Brain pericyte (primary cell): ENCODE results near the gene MYH14.

Experiments used
- DNase-seq: peaks from one replicate; pipeline ENCODE4 v3.0.0-alpha.2; 2012; ENCODE audit warnings: low read depth, low spot score

The MYH14 gene

DNA sequence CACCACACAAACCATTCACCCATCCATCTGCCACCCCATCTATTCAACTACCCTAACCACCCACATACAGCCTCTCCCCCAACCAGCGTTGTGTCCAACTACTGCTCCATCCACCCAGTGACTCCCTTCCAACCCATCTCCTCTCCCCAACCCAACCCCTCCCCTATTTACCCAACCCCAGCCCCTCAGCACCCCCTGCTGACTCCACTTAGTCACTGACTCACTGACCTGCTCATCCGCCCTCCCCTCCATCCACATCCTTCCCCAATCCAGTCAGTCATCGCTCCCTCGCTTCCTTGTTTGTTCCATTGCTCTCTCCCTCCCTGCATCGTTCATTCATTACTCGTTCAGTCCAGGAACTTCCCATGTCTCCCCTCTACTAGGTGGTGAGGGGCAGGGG lies 86.6 kb downstream of the MYH14 start:
- no peak for DNase-seq

DNA sequence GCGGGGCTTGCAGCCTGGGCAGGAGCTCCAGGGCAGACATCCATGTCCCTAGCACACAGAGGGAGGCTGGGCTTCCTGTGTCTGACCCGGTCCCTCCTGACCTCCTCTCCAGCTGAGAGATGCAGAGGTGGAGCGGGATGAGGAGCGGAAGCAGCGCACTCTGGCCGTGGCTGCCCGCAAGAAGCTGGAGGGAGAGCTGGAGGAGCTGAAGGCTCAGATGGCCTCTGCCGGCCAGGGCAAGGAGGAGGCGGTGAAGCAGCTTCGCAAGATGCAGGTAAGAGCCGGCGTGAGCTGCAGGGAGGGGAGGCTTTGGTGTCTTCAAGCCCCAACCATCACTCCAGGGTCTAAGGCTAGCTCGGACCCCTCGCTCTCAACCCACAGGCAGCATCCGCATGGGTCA lies 87.4 kb downstream of the MYH14 start:
- DNase-seq: no peak

DNA sequence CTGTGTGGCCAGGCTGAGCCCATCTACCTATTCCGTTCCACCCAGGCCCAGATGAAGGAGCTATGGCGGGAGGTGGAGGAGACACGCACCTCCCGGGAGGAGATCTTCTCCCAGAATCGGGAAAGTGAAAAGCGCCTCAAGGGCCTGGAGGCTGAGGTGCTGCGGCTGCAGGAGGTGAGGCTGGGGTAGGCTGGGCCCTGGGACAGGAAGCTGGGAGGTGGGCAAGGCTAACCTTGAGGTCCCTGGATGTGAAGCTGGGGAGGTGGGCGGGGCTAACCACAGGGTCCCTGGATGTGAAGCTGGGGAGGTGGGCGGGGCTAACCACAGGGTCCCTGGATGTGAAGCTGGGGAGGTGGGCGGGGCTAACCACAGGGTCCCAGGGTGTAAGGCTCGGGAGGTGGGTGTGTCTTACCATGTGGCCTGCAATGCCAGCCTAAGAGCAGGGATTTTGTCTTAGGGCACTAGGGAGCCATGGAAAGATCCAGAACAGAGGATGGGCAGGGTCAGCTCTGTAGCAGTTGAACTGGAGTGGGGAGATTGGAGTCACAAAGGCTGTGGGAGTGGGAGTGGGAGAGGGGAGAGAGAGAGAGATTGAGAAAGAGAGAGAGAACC lies 88.9 kb downstream of the MYH14 start:
- DNase-seq: no peak

DNA sequence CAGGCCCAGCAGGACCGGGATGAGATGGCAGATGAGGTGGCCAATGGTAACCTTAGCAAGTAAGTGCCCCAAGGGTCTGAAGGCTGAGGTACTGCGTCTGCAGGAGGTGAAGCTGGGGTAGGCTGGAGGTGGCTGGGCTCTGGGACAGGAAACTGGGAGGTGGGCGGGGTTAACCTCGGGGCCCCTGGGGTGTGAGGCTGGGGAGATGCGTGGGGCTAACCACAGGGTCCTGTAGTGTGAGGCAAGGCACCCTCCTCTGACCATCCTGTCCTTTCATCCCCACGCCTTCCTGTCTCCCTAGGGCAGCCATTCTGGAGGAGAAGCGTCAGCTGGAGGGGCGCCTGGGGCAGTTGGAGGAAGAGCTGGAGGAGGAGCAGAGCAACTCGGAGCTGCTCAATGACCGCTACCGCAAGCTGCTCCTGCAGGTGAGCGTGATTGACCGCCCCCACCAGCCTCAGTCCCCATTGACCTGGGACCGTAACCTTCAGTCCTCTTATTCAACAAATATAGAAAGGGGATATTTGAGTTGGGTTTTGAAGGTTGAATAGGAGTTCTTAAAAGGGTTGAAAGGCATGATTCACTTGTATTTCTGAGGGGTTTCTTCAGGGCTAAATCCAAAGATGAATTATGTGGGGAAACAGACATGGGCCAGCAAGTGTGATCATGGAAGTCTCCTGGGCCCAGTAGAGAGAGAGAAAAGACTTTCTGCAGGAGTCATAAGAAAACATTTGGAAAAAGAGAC lies 90.0 kb downstream of the MYH14 start:
- no peak for DNase-seq

DNA sequence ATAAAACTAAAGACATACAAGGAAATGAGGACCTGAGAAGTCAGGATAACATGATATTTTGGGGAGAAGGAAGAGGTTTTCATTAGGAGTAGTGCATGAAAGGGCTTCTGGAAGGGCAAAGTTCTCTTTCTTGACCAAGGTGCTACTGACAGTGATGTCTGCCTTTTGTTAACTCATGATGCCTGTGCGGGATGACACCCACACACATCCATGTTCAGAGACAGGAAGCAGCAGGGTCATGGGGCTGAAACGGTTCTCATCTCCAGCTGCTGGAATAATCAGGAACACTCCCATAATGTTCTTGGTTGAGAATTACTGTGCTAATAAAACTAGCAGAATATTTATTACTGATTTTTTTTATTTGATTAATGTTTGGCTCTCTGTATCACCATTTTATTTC lies 96.6 kb downstream of the MYH14 start:
- DNase-seq: no peak

DNA sequence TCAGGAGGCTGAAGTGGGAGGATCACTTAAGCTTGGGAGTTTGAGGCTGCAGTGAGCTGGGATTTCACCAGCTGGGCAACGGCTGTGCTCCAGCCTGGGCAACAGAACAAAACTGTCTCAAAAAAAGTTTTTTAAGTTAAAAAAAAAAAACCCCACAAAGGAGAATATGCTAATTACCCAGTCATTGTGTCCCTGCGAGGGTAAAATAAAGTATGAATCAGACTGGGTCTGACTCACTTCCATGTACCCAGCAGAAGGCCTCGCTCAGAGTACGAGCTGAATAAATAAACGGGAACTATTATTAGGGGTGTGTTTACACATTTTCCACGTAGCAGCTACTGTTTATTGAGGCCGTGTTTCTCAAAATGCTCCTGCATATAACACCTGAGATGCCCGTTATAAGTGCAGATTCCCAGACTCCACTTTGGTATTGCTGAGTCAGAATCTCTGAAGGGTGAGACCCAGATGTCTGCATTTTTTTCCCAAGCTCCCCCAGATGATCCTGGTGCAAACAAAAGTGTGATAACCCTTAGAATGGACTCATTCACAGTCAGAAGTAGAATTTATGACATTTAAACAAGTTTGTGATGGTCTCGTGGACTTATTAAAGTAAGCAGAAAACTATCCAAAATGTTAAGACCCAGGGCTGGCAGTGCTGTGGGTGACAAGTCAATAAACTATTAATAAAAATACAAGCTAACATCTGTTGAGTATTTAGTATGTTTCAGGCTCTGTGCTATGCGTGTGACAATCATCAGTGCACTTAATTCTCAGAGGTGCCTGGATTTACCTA lies 97.6 kb downstream of the MYH14 start:
- DNase-seq: no peak

DNA sequence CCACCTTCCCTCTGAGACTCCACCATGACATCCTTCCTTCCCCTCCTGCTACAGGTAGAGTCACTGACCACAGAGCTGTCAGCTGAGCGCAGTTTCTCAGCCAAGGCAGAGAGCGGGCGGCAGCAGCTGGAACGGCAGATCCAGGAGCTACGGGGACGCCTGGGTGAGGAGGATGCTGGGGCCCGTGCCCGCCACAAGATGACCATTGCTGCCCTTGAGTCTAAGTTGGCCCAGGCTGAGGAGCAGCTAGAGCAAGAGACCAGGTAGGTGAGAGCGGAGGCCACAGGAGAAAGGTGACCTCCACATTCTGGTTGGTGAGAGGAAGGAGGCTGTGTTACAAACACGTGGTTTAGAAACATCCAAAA lies 98.2 kb downstream of the MYH14 start:
- DNase-seq: no peak

DNA sequence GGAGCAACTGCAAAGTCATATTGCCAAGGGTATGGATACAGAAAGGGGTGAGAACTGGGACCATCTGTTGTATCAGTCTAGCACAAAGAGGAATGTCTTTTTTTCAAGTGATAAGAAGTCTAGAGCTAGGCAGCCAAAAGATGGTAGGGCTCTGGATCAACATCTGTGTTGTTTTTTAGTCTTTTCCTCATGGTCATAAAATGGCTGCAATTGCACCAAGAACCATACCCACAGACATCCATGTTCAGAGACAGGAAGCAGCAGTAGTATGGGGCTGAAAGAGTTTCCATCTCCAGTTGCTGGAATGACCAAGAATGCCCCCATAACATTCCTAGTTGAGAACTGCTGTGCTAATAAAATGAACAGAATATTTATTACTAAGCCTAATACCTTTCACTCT lies 100.1 kb downstream of the MYH14 start:
- DNase-seq: no peak

DNA sequence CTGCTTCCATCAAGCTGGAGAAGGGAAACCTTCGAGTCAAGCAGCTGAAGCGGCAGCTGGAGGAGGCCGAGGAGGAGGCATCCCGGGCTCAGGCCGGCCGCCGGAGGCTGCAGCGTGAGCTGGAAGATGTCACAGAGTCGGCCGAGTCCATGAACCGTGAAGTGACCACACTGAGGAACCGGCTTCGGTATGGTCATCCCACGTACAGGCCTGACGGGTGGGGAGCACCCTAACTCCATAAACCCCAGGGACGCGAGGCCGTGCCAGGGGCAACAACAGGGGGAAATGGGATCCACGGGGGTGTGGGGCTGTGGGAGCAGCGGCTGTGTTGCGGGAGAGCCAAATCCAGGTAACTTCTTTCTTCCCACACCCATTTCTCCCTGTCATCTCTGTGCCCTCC lies 105.6 kb downstream of the MYH14 start:
- DNase-seq: no peak

DNA sequence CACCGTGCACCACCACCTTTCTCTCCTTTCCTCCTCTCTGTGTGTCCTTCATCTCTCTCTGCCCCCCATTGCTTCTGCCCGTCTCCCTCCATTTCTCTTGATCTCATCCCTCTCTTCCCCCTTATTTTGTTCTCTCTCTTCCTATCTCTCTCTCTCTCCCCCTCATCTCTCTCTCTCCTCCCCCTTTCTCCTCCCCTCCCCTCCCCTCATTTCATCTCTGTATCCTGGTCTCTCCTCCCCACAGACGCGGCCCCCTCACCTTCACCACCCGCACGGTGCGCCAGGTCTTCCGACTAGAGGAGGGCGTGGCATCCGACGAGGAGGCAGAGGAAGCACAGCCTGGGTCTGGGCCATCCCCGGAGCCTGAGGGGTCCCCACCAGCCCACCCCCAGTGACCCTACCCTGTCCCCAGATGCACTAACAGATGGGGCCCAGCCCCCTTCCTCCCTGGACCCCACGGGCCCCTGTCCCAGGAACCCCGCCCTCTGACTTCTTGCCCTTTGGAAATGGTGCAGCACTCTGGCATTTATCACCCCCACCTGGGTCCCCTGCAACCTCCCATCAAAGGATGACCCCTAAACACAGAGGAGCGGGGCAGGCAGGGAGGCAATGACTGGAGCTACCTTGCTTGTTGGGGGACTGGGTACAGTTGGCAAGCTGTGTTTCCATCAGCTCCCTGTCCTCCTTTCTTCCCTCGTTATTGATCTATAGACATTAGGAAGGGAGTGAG lies 106.1 kb downstream of the MYH14 start:
- no peak for DNase-seq

DNA sequence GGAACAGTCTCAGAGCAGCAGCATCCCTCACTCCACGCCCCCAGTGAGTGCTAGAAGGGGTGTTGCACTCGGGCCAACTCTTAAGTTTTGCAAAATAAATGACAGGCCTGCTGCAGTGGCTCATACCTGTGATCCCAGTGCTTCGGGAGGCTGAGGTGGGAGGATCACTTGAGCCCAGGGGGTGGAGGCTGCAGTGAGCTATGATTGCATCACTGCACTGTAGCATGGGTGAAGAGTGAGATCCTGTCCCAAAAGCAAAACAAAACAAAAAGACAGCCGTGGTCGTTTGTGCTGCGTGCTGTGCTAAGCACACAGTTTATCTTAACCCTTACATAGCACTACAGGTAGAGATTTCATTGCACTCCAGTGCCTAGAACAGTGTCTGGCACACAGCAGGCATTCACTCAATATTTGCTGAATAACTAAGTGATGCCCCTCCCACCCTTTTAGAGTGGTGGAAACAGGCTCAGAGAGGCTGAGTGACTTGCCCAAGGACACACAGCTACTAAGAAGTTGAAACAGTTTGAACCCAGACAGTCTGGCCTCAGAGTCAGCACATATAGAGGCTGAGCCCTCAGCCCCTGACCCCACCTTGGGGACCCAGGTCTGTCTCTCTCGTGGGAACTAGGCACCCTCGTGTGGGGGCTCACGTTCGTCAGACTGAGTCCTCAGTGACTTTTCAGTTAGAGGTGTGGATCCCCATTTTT lies 107.5 kb downstream of the MYH14 start:
- no peak for DNase-seq

DNA sequence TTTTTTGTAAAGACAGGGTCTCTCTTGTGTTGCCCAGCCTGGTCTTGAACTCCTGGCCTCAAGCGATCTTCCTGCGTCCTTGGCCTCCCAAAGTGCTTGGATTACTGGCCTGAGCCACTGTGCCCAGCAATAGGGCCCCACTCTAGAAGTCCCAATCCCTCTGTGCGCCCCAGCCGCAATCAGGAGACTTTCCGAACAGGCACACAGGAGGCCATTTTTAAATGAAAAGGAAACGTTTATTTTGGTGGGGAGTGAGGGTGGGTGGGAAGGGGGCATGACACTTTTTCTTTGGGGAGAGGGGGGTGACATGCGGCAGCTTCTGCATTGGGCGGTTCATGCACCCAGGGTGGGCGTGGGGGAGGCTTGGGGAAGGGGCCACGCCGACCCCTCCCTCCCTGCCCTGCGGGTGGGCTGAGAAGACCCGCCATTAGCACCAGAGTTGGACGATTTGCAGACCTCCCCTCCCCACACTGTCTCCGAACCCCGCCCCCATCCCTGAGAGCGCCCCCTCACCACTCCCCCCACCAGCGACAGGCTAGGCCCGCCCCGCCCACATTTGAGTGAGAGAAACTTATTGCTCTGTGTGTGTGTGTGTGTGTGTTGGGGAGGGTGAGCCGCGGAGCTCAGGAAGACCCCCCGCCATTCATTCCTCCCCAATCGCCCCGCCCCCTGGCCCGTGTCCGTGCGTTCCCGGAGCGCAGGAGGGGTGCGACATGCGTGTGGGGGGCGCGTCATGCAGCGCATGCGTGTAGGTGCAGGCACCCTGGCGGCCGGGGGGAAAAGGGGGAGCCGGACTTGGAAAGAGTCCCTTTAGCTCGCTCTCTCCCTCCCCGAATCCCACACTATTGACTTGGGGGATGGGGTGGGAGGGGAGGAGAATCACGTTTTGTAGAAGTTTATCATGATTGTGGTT lies 108.6 kb downstream of the MYH14 start:
- DNase-seq: no peak

DNA sequence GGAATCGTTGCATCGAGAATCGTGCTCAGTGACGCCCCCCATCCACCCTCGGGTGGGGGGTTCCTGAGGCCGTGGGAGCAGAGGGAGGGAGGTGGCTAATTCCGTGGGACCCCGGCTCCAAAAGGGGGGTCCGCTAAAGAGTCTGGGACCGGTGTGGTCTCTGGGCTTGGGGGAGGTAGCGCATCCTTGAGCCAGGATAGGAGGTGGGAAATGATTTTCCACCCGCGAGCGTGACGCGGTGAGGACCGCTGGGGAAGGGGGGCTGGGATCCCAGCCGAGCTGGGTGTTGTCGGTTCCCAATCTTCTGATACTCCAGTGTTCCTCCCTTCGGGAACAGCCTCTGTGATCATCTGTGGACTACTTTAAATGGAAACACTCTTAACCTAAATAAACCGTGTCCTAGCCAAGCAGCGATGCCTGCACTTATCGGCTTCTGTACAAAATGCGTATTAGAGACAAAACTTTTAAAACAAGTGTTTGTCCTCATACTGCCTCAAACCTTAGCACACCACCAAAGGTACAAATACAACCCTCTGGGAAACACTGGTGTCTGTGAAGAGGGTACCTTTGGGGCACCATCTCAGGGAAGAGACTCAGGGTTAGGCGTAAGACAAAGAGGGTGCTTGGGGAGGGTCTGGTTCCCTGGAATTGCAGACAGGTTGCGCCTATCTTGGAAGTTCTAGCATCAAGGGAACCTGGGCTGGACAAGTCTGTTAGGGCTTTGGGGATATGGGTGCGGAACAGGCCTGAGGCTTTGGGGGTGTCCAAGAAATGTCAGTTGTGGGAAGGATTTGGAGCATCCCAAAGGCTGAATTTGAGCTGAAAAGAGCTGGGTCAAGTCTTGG lies 109.8 kb downstream of the MYH14 start:
- no peak for DNase-seq

DNA sequence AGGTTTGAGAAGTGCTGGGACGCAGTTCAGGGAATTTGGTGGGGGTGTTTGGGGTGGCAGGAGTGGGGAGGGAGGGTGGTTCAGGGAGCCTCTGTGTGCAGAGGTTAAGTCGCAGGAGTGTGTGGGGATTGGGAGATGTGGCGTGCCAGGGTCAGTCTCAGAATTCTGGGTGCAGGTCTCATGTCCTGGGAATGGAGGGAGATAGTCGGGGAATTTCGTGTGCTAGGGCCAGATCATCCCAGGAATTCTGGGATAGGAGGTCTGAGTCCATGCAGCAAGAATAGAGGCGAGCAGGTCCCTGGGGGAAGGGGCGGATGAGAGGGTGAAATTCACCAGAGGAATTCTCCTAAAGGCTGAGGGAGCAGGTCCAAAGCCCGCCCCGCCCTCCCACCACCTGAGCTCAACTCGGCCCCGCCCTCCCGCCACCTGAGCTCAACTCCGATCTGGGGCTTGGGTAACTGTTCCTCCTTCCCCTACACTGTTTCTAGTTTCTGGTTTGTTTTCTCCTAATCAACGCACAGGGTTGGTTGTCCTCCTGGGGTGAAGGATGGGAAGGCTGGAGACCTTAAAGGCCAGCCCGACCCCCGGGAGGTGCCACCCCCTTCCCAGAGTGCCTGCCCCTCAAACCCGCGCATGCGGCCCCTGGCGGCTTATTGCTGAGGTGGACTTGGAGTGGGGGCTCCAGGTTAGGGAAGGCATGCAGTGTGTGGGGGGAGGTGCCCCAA lies 110.6 kb downstream of the MYH14 start:
- no peak for DNase-seq

DNA sequence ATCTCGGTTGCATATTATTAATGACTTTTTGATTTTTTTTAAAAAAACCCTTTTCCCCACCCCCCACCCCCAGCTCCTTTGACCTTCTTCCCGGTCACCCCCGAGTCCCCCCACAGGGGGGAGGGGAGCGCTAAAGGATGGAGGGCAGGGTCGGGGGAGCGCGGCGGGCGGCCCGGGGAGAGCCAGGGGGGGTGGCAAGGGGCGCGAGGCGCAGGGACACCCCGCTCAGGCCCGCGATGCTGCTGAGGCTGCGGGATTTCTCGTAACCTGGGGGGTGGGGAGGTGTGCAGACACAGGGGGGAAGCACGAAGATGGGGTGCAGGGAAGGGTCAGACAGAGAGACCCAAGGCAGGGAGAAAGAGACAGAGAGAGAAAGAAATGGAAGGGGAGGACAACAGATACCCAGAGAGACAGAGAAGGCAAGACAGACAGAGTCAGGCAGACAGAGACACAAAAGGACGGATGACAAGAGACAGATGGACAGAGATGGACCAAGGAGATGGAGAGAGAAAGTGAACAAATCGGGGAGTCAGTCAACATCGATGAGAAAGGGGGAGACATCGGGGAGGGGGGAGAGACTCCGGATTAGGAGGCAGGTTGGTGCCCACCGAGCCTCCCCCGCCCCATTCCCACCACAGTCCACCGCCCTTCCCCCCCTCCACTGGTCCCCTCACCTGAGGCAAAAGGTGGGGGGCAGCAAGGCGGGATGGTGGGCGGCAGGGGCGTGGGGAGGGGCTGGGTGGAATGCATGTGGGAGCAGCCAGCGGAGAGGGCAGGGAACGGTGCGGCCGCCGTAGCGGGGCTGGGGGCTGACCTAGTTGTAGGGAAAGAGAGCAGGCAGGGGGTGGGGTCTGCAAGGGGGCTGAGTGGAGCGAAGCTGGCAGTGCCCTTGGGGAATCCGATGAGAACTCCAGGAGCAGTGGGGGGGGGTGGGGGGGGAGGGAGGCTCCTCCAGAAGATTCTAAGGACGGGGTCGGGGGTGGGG lies 111.6 kb downstream of the MYH14 start:
- DNase-seq: no peak

DNA sequence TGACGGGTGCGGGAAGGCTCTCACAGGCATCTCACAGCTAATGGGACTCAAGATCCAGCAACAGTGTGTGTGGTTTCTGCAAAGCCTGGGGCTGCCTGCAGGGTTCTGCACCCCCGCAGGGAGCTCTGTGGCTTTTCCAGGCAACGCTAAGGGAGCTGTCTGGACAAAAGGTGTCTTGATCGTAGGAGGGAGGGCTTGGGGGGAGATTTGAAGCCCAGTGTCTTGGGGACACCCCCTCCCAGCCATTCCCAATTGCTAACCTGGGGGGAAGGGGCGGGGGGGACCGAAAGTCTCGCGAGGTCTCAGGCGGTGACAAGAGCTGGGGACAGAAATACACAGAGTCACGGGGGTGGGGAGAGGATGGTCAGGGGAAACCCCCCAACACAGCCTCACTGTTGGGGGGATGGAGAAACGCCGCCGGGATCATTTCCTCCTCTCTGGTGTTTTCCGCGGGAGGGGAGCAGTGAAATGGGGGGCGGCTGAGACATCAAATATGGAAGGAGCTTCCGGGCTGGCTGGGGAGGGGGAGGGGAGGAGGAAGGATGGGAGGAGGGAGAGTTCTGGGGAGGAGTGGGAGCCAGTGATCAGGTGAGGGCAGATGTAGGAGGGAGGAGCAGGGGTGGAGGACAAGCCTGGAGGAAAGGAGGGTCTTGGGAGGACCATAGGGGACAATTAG lies 112.5 kb downstream of the MYH14 start:
- DNase-seq: no peak

DNA sequence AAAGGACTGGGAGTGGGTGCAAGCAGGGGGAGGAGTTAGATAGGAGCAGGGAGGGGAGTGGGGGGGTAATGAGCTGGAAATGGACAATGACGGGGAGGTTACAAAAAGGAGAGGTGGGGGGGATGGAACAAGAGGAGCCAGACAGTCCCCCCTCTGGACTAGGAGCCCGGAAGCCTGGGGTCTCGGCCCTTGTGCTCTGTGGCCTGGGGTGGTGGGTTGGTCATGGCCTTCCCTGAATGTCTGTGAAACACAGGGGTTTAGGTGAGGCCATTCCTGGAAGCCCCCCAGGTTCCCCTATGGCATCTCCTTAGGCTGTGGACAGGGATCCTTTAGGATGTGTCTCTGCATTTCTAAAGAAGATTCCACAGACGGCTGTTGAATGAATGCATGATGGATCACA lies 113.7 kb downstream of the MYH14 start:
- DNase-seq: no peak
